ENCODE results near the gene OR10D3.

The OR10D3 gene, protein sequence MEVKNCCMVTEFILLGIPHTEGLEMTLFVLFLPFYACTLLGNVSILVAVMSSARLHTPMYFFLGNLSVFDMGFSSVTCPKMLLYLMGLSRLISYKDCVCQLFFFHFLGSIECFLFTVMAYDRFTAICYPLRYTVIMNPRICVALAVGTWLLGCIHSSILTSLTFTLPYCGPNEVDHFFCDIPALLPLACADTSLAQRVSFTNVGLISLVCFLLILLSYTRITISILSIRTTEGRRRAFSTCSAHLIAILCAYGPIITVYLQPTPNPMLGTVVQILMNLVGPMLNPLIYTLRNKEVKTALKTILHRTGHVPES

DNA sequence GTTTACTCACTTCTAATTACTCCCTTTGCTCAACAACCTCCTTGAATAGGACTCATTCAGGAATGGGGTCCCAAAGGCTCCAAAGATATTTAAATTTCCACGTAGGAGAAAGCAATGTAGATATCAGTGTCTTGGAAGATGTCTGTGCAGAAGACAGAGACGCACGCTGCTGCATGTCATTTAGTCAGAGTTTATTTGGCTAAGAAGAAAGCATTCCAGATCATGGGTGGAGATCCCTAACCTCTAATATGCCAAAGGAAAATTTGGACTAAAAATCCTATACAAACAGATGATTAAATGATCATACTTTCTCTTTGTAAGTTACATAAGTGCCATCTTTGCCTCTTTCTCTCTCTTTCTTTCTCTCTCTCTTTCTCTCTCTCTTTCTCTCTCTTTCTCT lies at the start of gene OR10D3:
Gene OR10D3, plus strand, starts transcription at position 278 of the 400 bp plus-strand sequence. CDS start 1,925 bp downstream, outside the sequence.
- Histone ChIP-seq H3K79me2 (no peaks in the 10 kb centered on the region), H3K27ac (no peak within 1 kb of the TSS), H3K27me3 (ENCODE audit: control insufficient read depth, insufficient read depth, low read length) (no peaks in the 10 kb centered on the region), H3K4me1 (no peaks in the 10 kb centered on the region), H3K4me3 (ENCODE audit: low read depth, low read length) (no peak within 1 kb of the TSS), H3K9me3 (ENCODE audit: control insufficient read depth, low read length) (no peaks in the 10 kb centered on the region), H2AFZ (no peak within 1 kb of the TSS), H3K4me2 (ENCODE audit: low read length) (no peak within 1 kb of the TSS), H3K36me3 (ENCODE audit: control insufficient read depth, insufficient read depth, low read length) (no peaks in the 10 kb centered on the region), H3K9ac (no peak within 1 kb of the TSS)
- TF ChIP-seq, protein P1, sequence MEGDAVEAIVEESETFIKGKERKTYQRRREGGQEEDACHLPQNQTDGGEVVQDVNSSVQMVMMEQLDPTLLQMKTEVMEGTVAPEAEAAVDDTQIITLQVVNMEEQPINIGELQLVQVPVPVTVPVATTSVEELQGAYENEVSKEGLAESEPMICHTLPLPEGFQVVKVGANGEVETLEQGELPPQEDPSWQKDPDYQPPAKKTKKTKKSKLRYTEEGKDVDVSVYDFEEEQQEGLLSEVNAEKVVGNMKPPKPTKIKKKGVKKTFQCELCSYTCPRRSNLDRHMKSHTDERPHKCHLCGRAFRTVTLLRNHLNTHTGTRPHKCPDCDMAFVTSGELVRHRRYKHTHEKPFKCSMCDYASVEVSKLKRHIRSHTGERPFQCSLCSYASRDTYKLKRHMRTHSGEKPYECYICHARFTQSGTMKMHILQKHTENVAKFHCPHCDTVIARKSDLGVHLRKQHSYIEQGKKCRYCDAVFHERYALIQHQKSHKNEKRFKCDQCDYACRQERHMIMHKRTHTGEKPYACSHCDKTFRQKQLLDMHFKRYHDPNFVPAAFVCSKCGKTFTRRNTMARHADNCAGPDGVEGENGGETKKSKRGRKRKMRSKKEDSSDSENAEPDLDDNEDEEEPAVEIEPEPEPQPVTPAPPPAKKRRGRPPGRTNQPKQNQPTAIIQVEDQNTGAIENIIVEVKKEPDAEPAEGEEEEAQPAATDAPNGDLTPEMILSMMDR (IDR thresholded peaks at IDR 0.05): no peak

DNA sequence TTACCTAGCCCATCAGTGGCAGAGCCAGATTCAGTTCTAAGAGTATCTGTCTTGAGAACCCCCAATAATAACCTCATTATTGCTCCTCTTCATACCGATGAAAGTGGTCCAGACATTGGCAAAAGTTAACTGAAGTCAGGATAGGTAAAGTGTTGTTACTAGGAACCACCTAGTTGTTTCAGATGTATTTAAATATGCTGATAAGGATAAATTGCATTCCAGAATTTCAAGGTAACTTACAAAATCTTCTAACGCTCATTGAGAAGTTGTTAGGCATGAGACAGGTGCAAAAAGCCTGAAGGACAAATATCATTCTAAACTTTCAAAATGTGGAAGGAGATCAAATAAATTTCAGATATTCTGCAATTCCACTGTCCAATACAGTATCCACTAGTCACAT lies 40.1 kb upstream of the OR10D3 start:
- Histone ChIP-seq H3K27me3 (ENCODE audit: control insufficient read depth, insufficient read depth, low read length) (no peaks in the 10 kb centered on the region), H3K4me3 (ENCODE audit: low read depth, low read length) (no peak overlapping the region), H3K79me2 (no peaks in the 10 kb centered on the region), H2AFZ (no peak overlapping the region), H3K27ac (no peak overlapping the region), H3K4me2 (ENCODE audit: low read length) (no peak overlapping the region), H3K9ac (no peak overlapping the region), H3K4me1 (no peaks in the 10 kb centered on the region), H3K36me3 (ENCODE audit: control insufficient read depth, insufficient read depth, low read length) (no peaks in the 10 kb centered on the region), H3K9me3 (ENCODE audit: control insufficient read depth, low read length) (no peaks in the 10 kb centered on the region)
- TF ChIP-seq, protein P1 (IDR thresholded peaks at IDR 0.05): no peak

DNA sequence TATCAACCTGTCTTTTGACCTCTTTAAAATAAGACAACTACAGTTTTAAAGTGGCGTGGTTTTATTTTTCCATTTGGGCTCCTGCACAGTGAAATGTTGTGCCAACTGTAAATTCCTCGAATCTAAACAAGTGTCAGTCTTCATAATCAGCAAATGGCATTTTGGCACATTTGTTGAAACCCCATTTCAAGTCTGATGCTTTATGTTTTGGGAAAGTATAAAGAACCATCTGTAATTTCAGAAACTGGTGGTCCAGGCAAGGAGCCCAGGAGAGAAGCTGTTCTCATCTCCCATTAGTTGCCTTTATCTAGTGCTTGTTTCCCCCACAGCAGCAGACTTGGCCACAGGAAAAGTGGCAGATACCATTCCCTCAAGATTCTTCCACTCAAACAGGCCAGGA lies 35.2 kb upstream of the OR10D3 start:
- H3K9me3 ChIP-seq (ENCODE audit: control insufficient read depth, low read length): no peaks in the 10 kb centered on the region
- H3K27ac ChIP-seq: no peak overlapping the region
- no peak overlapping the region for H2AFZ ChIP-seq
- no peaks in the 10 kb centered on the region for H3K27me3 ChIP-seq (ENCODE audit: control insufficient read depth, insufficient read depth, low read length)
- no peak overlapping the region for H3K4me2 ChIP-seq (ENCODE audit: low read length)
- H3K4me1 ChIP-seq: no peaks in the 10 kb centered on the region
- H3K4me3 ChIP-seq (ENCODE audit: low read depth, low read length): no peak overlapping the region
- no peaks in the 10 kb centered on the region for H3K79me2 ChIP-seq
- no peak overlapping the region for H3K9ac ChIP-seq
- H3K36me3 ChIP-seq (ENCODE audit: control insufficient read depth, insufficient read depth, low read length): no peaks in the 10 kb centered on the region
- TF ChIP-seq, protein P1 (IDR thresholded peaks at IDR 0.05): no peak

DNA sequence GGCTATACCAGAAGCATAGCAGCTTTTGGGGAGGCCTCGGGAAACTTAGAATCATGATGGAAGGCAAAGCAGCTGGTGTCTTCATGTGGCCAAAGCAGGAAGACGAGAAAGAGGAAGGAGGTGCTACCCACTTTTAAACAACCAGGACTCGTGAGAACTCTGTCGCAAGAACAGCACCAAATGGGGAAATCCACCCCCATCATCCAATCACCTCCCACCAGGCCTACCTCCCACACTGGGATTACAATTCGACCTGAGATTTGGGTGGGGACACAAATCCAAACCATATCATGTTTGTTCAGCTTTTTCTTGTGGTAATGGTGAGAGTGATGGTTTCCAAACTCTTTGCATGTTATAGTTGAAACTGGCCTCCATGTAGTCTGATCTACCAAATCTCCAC lies 32.5 kb upstream of the OR10D3 start:
- H3K9me3 ChIP-seq (ENCODE audit: control insufficient read depth, low read length): no peaks in the 10 kb centered on the region
- no peak overlapping the region for H3K4me3 ChIP-seq (ENCODE audit: low read depth, low read length)
- no peaks in the 10 kb centered on the region for H3K4me1 ChIP-seq
- no peak overlapping the region for H2AFZ ChIP-seq
- no peaks in the 10 kb centered on the region for H3K79me2 ChIP-seq
- H3K9ac ChIP-seq: no peak overlapping the region
- H3K27ac ChIP-seq: no peak overlapping the region
- TF ChIP-seq, protein P1 (IDR thresholded peaks at IDR 0.05): no peak
- no peaks in the 10 kb centered on the region for H3K27me3 ChIP-seq (ENCODE audit: control insufficient read depth, insufficient read depth, low read length)
- H3K36me3 ChIP-seq (ENCODE audit: control insufficient read depth, insufficient read depth, low read length): no peaks in the 10 kb centered on the region
- H3K4me2 ChIP-seq (ENCODE audit: low read length): no peak overlapping the region
